A673 (cell line): ENCODE results near the gene DNMBP. TPM values are rescaled to one million over a fixed set of nuclear protein-coding genes. Genes with fewer than 3 reads are reported as not detected.

Source experiments
- BruUV-seq: library from RNA; stranded (reverse); fragments of 400-500 nt; replicated peaks from 2 replicates; lab custom pipeline; 2021; lab: Mats Ljungman, UMichigan
- CTCF ChIA-PET: fragments of 300-600 bp; sonication (Branson Sonifier 250); formaldehyde crosslinking; loops from one replicate; lab custom pipeline; 2022; ENCODE audit warnings: antibody characterized with exemption; lab: Charles Lee
- POLR2A ChIA-PET: fragments of 300-600 bp; sonication (Branson Sonifier 250); formaldehyde crosslinking; loops from one replicate; lab custom pipeline; 2022; ENCODE audit warnings: antibody characterized with exemption; ENCODE audit not compliant: low non-redundant PET; lab: Charles Lee
- DNase-seq: peaks from one replicate; pipeline ENCODE4 v3.0.0-alpha.2; 2015; ENCODE audit warnings: low spot score
- H3K27ac ChIP-seq: fragments of 200-600 bp; sonication (generic); 2 replicates; pipeline ENCODE4 v1.5.1; 2016; ENCODE audit warnings: mixed run types, low read depth, mild to moderate bottlenecking, mixed read lengths, antibody characterized with exemption, low read length; ENCODE audit not compliant: poor library complexity, severe bottlenecking
- H3K27me3 ChIP-seq: fragments of 200-600 bp; sonication (generic); replicated peaks from 2 replicates; pipeline ENCODE4 v1.6.1; 2017; ENCODE audit warnings: mixed run types, low read depth, mild to moderate bottlenecking, mixed read lengths, antibody characterized with exemption, low read length; ENCODE audit not compliant: insufficient read depth, poor library complexity
- H3K36me3 ChIP-seq: fragments of 200-600 bp; sonication (generic); 2 replicates; pipeline ENCODE4 v1.6.1; 2016; ENCODE audit warnings: mixed run types, mild to moderate bottlenecking, mixed read lengths, antibody characterized with exemption, low read length; ENCODE audit not compliant: insufficient read depth, poor library complexity, severe bottlenecking
- H3K4me1 ChIP-seq: fragments of 200-600 bp; sonication (generic); 2 replicates; pipeline ENCODE4 v1.6.1; 2017; ENCODE audit warnings: mixed run types, mild to moderate bottlenecking, mixed read lengths, antibody characterized with exemption, low read length; ENCODE audit not compliant: insufficient read depth, poor library complexity, severe bottlenecking
- H3K4me3 ChIP-seq: fragments of 200-600 bp; sonication (generic); 2 replicates; pipeline ENCODE4 v1.5.1; 2016; ENCODE audit warnings: low read depth, mixed run types, mild to moderate bottlenecking, mixed read lengths, low read length; ENCODE audit not compliant: poor library complexity, severe bottlenecking
- H3K9me3 ChIP-seq: fragments of 200-600 bp; sonication (generic); 2 replicates; pipeline ENCODE4 v1.6.1; 2016; ENCODE audit warnings: mixed run types, low read depth, mild to moderate bottlenecking, mixed read lengths, antibody characterized with exemption, low read length; ENCODE audit not compliant: poor library complexity, severe bottlenecking
- EZH2 ChIP-seq: fragments of 200-600 bp; sonication (generic); IDR thresholded peaks from 2 replicates; pipeline ENCODE4 v1.6.1; 2017; ENCODE audit warnings: borderline replicate concordance, low read depth, mild to moderate bottlenecking, mixed read lengths, antibody characterized with exemption, low read length; ENCODE audit not compliant: poor library complexity, severe bottlenecking
- intact Hi-C: fragments of 100-400 bp; cut with micrococcal nuclease; formaldehyde crosslinking; loops from one replicate; pipeline ENCODE4 v1.10.0; 2022; ENCODE audit not compliant: unreplicated experiment
- total RNA-seq: library from RNA; stranded (reverse); gene quantifications from 2 replicates; pipeline ENCODE4 v1.2.3, GENCODE V29; 2021
- TF ChIP-seq, protein P1 (sequence below): fragments of 300-800, 200-600 bp; sonication (generic); conservative IDR thresholded peaks from 2 replicates; pipeline ENCODE4 v1.5.1; 2017; ENCODE audit warnings: low read depth, mild to moderate bottlenecking, antibody characterized with exemption, low read length, moderate library complexity, mixed read lengths

The DNMBP gene
- total RNA-seq, 1 experiment from 2014 or later = 28.0 TPM

DNA sequence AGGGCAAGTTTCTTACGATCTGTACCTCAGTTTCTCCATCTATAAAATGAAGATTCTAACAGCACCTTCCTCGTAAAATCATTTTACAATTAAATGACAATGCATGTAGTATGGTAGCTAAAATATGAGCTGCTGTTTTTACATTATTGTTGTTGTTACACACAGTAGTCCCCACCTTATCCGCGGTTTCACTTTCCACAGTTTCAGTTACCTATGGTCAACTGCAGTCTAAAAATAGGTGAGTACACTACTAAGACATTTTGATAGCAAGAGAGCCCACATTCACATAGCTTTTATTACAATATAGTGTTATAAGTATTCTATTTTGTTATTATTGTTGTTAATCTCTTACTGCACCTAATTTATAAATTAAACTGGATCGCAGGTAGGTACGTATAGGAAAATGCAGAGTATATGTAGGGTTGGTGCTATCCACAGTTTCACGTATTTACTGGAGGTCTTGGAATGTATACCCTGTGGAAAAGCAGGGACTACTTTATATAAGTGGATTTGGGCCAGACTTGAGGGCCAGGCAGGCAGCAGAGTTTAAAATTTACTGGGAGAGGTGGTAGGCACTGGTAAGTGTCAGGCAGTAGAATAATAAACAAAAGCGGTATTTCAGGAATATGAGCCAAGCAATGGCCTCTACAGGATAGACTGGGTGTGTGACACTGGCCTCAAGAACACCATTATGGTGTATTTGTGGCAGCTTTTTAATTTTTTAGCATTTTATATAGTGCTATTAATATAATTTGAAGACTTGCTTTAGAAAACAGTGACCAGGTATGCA is 10.2 kb downstream of the DNMBP start:
- TF ChIP-seq, protein P1, sequence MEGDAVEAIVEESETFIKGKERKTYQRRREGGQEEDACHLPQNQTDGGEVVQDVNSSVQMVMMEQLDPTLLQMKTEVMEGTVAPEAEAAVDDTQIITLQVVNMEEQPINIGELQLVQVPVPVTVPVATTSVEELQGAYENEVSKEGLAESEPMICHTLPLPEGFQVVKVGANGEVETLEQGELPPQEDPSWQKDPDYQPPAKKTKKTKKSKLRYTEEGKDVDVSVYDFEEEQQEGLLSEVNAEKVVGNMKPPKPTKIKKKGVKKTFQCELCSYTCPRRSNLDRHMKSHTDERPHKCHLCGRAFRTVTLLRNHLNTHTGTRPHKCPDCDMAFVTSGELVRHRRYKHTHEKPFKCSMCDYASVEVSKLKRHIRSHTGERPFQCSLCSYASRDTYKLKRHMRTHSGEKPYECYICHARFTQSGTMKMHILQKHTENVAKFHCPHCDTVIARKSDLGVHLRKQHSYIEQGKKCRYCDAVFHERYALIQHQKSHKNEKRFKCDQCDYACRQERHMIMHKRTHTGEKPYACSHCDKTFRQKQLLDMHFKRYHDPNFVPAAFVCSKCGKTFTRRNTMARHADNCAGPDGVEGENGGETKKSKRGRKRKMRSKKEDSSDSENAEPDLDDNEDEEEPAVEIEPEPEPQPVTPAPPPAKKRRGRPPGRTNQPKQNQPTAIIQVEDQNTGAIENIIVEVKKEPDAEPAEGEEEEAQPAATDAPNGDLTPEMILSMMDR = no peak
- TF ChIP-seq EZH2 = no peak
- no peak for DNase-seq
- no peaks in the 10 kb centered on the region for H3K36me3 ChIP-seq
- intact Hi-C loops = no loop called here
- no peaks in the 10 kb centered on the region for H3K27me3 ChIP-seq
- ChIA-PET CTCF (no interaction called here), POLR2A (interaction anchor here (0.5 kb wide), 1 partner anchor 40 kb away, joined by 7 read pairs; no protein-coding TSS in a partner anchor)
- H3K9me3 ChIP-seq = no peaks in the 10 kb centered on the region
- no TSS peak for BruUV-seq
- H3K27ac ChIP-seq = no peak overlapping the region
- H3K4me1 ChIP-seq = peaks cover 47% of the 10 kb centered on the region
- no peak overlapping the region for H3K4me3 ChIP-seq

DNA sequence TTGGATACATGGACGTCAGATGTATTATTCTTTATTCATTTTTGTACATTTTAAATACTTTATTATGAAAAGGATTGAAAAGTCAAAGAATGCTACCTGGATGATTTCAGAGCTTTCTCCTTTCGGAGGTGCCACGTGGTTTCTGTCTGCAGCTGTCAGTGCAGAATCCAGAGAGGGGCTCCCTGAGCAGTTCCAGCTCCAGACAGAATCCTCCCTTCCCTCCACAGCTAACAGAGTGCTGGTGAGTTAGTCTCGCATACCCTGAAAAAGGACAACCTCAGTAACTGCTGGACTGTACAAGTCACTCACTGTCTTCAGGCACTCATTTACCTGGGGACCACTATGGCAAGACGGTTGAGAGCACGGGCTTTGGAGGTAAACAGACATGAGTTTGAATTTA is 10.9 kb downstream of the DNMBP start:
- Histone ChIP-seq H3K27ac (no peak overlapping the region), H3K9me3 (no peaks in the 10 kb centered on the region), H3K27me3 (no peaks in the 10 kb centered on the region), H3K36me3 (no peaks in the 10 kb centered on the region), H3K4me3 (no peak overlapping the region), H3K4me1 (peaks cover 51% of the 10 kb centered on the region)
- TF ChIP-seq, protein P1 = no peak
- no peak for TF ChIP-seq EZH2
- no peak for DNase-seq
- no TSS peak for BruUV-seq
- ChIA-PET CTCF (no interaction called here), POLR2A (no interaction called here)
- intact Hi-C loops = no loop called here

DNA sequence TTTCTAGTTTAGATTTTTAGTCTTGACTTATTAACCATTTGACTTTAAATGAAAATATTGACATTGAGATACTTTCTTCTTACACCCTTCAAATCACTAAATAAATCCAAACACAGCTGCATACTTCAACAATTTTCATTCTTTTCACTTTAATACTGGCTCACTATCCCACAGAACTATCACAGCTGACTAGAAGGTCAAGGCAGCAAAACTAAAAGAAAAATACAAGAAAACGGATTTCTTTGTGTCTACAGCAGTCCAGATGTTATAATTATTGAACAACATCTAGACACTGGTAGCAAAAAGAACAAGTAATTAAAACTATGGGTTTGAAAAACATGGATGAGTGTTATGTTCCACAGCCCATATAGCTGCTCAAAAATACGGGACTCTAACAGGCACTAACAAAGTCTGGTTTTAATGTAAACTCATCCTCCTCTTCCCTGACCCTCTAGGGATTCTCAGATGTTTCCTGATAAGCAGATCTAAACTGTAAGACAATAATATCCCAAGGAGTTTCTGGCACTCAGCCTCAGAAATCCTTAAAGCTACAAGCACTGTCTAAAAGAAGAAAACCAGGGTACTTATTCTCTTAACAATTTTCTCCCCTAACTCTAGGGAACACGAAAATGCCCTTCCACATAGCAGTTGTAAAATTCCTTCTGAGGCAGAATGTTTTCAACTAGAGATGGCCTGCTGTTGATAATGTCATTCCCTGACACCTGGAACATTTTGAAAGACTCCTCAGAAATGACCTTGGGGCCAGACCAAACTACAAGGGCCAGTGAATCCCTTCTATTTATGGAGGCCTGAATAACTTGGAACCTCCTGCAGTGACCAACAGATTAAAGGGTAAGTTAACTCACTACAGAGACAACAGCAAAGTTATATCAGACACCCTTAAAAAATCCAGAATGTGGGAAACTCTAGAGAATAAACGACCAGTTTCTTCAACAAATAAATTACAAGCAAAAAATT is 12.8 kb downstream of the DNMBP start:
- peak; percentile 93 for DNase-seq
- Histone ChIP-seq H3K36me3 (no peaks in the 10 kb centered on the region), H3K27ac (peak overlapping the region; percentile 64), H3K4me3 (peak overlapping the region; percentile 24), H3K4me1 (peaks cover 54% of the 10 kb centered on the region), H3K27me3 (no peaks in the 10 kb centered on the region), H3K9me3 (no peaks in the 10 kb centered on the region)
- intact Hi-C loops = no loop called here
- ChIA-PET POLR2A (no interaction called here), CTCF (interaction anchor here (0.6 to 1.3 kb wide), 4 partner anchors 12 to 118 kb away, joined by 3 to 14 read pairs (median 6); partner anchors contain the start of gene DNMBP)
- no TSS peak for BruUV-seq
- TF ChIP-seq, protein P1 = no peak
- no peak for TF ChIP-seq EZH2
